Progenitor cell of endocrine pancreas (in vitro differentiated cells): Measurements from ENCODE around the gene RANBP3L. TPM values are rescaled to one million over a fixed set of nuclear protein-coding genes. Genes with fewer than 3 reads are reported as not detected.
"Not testable (repeated sequence)": the region's sequence is repeated elsewhere in the genome, so short reads cannot be mapped to it uniquely, and the experiment has no call there.

Experiments used
- DNase-seq: peaks from one replicate; pipeline ENCODE4 v3.0.0; 2021; ENCODE audit warnings: low spot score; ENCODE audit not compliant: unreplicated experiment
- H3K27ac Mint-ChIP-seq: 2 replicates; pipeline ENCODE4 v1.8.0; 2021; ENCODE audit warnings: mild to moderate bottlenecking, moderate library complexity, mixed read lengths
- H3K27me3 Mint-ChIP-seq: 2 replicates; pipeline ENCODE4 v1.8.0; 2021; ENCODE audit warnings: mixed read lengths
- H3K36me3 Mint-ChIP-seq: 2 replicates; pipeline ENCODE4 v1.8.0; 2022; ENCODE audit warnings: mixed read lengths; ENCODE audit not compliant: insufficient read depth
- H3K4me1 Mint-ChIP-seq: 2 replicates; pipeline ENCODE4 v1.8.0; 2021; ENCODE audit warnings: low read depth, mixed read lengths
- H3K4me3 Mint-ChIP-seq: 2 replicates; pipeline ENCODE4 v1.8.0; 2021; ENCODE audit warnings: low read depth, mild to moderate bottlenecking, moderate library complexity, mixed read lengths
- H3K9me3 Mint-ChIP-seq: 2 replicates; pipeline ENCODE4 v1.8.0; 2021; ENCODE audit warnings: low read depth, mixed read lengths
- total RNA-seq: library from RNA; stranded (reverse); gene quantifications from 2 replicates; pipeline ENCODE4 v1.2.1, GENCODE V29; 2021
- TF ChIP-seq, protein P1 (sequence below): fragments of 200-600 bp; sonication (generic); IDR thresholded peaks from one replicate; pipeline ENCODE4 v1.5.0; 2021; ENCODE audit warnings: antibody characterized with exemption, mild to moderate bottlenecking; ENCODE audit not compliant: unreplicated experiment

The RANBP3L gene
- total RNA-seq, 1 donor from 2014 or later = not detected

DNA sequence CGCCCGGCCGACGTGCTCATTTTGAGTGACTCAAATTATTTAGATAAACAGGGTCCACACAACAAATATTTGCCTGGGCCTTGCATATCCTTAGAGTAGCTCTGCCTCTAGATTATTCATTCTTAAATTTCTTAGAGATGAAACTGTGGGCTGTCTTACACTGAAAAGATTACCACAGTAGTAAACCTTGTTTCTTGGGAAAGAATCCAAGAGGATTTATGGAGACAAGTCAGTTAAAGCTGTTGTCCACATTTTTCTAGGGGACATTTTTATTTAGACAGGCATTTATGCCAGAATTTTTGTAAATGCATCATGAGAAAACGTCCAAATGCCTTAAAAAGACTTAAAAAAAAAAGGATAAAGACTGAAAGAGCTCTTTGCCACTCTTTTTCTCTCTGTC is 32.6 kb upstream of the RANBP3L start:
- Mint-ChIP-seq H3K36me3 (no peaks in the 10 kb centered on the region), H3K27ac (no peak overlapping the region), H3K9me3 (no peaks in the 10 kb centered on the region), H3K4me3 (no peak overlapping the region), H3K27me3 (no peaks in the 10 kb centered on the region), H3K4me1 (no peaks in the 10 kb centered on the region)
- TF ChIP-seq, protein P1, sequence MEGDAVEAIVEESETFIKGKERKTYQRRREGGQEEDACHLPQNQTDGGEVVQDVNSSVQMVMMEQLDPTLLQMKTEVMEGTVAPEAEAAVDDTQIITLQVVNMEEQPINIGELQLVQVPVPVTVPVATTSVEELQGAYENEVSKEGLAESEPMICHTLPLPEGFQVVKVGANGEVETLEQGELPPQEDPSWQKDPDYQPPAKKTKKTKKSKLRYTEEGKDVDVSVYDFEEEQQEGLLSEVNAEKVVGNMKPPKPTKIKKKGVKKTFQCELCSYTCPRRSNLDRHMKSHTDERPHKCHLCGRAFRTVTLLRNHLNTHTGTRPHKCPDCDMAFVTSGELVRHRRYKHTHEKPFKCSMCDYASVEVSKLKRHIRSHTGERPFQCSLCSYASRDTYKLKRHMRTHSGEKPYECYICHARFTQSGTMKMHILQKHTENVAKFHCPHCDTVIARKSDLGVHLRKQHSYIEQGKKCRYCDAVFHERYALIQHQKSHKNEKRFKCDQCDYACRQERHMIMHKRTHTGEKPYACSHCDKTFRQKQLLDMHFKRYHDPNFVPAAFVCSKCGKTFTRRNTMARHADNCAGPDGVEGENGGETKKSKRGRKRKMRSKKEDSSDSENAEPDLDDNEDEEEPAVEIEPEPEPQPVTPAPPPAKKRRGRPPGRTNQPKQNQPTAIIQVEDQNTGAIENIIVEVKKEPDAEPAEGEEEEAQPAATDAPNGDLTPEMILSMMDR = no peak
- DNase-seq = no peak

DNA sequence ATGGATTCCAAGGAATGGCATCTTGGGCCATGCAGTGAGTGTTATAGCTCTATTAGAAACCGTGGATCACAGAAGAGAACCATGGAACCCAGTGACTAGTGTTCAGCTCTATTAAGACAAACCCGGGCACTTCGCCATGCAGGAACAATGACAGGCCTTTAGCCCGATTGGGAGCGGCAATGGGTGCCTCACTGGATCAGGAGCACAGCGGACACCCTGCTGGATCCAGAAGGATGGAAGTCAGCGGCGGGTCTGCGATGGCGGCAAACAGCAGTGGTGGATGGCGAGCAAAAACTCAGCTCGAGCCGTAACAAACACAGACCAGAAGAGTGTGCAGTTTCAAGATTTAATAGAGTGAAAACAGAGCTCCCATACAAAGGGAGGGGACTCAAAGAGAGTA is 31.0 kb upstream of the RANBP3L start:
- not testable (repeated sequence) for H3K9me3 Mint-ChIP-seq, DNase-seq, H3K27ac Mint-ChIP-seq

DNA sequence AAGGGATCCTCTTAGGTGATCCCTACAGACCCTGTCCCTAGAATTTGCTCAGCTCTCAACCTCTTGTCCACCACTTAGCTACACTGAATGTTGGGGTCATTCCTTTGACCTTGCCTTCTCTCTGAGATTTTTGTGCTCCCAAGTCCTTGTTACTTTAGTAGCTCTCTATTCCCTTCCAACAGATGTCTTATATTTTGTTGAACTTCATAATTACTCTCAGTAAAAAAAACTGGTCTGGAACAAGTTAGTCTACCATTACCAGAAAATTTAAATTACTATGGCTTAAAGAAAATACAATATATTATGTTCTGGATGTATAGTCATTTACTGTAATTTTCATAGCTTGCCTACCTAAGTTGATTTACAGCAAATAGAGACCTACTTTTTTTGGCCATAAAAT is 23.5 kb upstream of the RANBP3L start:
- DNase-seq = no peak
- Mint-ChIP-seq H3K27me3 (no peaks in the 10 kb centered on the region), H3K9me3 (no peaks in the 10 kb centered on the region), H3K36me3 (no peaks in the 10 kb centered on the region), H3K4me3 (no peak overlapping the region), H3K27ac (no peak overlapping the region), H3K4me1 (no peaks in the 10 kb centered on the region)
- TF ChIP-seq, protein P1 = no peak

More for the DNA sequence above, 31.0 kb upstream of the RANBP3L start:
- not testable (repeated sequence) for H3K36me3 Mint-ChIP-seq, H3K27me3 Mint-ChIP-seq, H3K4me1 Mint-ChIP-seq, H3K4me3 Mint-ChIP-seq

DNA sequence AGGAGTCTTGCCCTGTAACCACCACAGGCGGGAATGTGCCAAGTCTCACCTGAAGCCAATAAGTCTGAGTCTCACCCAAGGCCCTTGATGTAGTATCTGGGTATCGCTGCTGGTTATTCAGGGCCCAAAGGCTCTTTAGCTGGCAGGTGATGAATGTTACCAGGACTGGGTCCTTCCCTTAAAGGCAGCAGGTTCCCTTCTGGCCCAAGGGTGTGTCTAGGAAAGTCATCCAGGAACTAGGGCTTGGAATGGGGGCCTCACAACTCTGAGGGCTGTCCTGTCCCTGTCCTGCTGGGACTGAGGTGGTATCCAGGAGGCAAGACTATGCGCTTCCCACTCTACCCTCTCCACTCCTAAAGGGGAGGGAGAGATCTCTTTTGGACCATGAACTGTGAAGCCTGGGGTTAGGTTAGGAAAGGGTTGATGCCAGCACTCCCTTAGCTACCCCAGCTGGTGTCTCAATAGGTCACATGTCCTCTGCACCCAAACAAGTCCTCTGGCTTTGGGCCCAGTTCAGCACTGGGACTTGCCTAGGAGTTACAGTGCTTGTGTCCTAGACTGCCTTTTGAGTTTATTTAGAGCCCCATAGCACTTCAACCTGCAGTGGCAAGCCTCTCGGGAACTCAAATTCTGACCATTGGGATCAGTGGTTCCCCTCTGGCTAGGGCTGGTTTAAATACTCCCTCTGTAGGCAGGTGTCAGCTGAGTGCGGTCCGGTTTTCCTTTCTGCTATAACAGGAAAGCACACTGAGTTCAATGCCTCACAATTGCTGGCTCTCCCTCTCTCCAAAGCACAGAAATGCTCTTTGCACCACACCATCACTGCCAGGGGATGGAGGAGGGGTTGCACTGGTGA is 22.5 kb upstream of the RANBP3L start:
- H3K4me3 Mint-ChIP-seq = no peak overlapping the region
- TF ChIP-seq, protein P1 = no peak
- H3K9me3 Mint-ChIP-seq = no peaks in the 10 kb centered on the region
- no peak for DNase-seq
- no peaks in the 10 kb centered on the region for H3K27me3 Mint-ChIP-seq
- H3K36me3 Mint-ChIP-seq = no peaks in the 10 kb centered on the region
- no peak overlapping the region for H3K27ac Mint-ChIP-seq
- H3K4me1 Mint-ChIP-seq = no peaks in the 10 kb centered on the region

DNA sequence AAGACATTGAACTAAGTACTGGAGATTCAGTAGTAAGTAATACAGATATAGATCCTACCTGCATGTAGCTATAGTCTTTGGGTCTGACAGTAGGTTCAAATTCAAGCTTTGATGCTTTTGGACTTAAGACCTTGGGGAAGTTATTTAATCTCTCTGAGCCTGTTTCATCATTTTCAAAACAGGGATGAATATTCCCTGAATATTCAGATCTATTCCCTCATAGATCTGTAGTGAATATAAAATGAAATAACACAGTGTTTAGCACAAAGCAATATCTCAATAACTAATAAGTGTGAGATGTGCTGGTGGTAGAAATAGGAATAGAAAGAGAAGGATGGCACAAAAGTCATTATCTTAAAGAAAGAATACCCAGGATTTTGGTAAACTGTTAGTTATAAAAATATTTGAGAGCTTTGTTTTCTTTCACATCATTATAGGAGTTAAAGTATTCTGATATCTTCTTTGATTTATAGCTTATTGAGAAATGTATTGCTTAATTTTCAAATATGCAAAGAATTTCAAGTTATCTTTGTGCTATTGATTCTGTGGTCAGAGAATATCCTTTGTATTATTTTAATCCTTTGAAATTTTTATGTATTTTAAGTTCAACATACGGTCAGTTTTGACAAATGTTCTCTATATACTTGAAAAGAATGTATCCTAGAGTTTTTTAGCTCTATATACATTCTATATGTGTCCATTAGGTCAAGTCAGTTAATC is 11.4 kb upstream of the RANBP3L start:
- DNase-seq = no peak
- no peak overlapping the region for H3K27ac Mint-ChIP-seq
- H3K36me3 Mint-ChIP-seq = no peaks in the 10 kb centered on the region
- TF ChIP-seq, protein P1 = no peak
- H3K27me3 Mint-ChIP-seq = peaks cover 11% of the 10 kb centered on the region
- H3K4me1 Mint-ChIP-seq = peaks cover 4% of the 10 kb centered on the region
- H3K9me3 Mint-ChIP-seq = no peaks in the 10 kb centered on the region
- no peak overlapping the region for H3K4me3 Mint-ChIP-seq
